Peyer's patch (tissue), 4 donors: Measurements from ENCODE around the gene TRAP1.

Experiments used
- POLR2A ChIP-seq, 2 donors: fragments of 450-650 bp; IDR thresholded peaks; one replicate each; pipeline ENCODE4 v1.5.1; 2017; ENCODE audit warnings: antibody characterized with exemption in 2 of 2, mild to moderate bottlenecking in 2 of 2, moderate library complexity in 2 of 2
- TF ChIP-seq, protein P1 (sequence below), 6 experiments: fragments of 450-650 bp in 4 of 6; fragments of 200-600 bp in 2 of 6; sonication (generic) in 1 of 6; IDR thresholded peaks; one replicate each; pipeline ENCODE4 v1.5.1; 2017 to 2019; ENCODE audit warnings: antibody characterized with exemption in 6 of 6, mild to moderate bottlenecking in 3 of 6, moderate library complexity in 1 of 6

DNA sequence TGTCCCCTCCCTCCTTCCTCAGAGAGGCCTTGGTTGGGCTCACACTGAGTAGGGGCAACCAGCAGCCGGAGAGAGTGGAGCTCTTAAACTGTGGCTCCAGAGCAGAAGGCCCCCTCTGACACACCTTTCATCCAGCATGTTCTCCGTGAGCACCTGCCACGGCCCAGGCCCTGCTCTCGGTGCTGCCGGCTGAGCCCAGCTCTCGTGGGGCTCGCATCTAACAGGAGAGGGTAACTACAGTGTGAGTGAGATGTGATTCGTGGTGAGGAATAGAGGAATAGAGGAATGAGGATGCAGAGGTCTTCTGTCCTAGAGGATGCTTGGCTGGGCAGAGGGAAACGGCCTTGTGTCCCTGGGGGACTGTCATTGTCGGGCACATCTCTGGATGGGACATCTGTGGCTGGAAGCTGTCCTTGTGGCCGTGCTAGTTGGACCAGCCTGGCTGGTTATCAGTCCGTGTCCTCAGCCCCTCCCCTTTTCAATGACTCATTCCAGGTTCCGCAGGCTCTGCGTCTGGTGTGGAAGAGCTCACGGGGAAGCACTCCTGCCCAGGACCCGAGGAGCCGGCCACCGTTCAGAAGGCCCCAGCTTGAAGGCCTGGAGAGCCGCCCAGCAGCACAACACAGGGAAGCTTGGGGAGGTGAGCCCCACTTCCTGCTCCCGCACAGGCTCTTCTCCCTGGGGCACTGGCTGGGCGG is 74.8 kb downstream of the TRAP1 start:
- TF ChIP-seq, protein P1, sequence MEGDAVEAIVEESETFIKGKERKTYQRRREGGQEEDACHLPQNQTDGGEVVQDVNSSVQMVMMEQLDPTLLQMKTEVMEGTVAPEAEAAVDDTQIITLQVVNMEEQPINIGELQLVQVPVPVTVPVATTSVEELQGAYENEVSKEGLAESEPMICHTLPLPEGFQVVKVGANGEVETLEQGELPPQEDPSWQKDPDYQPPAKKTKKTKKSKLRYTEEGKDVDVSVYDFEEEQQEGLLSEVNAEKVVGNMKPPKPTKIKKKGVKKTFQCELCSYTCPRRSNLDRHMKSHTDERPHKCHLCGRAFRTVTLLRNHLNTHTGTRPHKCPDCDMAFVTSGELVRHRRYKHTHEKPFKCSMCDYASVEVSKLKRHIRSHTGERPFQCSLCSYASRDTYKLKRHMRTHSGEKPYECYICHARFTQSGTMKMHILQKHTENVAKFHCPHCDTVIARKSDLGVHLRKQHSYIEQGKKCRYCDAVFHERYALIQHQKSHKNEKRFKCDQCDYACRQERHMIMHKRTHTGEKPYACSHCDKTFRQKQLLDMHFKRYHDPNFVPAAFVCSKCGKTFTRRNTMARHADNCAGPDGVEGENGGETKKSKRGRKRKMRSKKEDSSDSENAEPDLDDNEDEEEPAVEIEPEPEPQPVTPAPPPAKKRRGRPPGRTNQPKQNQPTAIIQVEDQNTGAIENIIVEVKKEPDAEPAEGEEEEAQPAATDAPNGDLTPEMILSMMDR (IDR thresholded peaks at IDR 0.05): no peak
- peak in 1 of 2 donors; percentile 60 for TF ChIP-seq POLR2A (IDR thresholded peaks at IDR 0.05)
